ENCODE measurements around the gene SCLT1. TPM values are rescaled to one million over a fixed set of nuclear protein-coding genes. Genes with fewer than 3 reads are reported as not detected.
"Not testable (repeated sequence)": the region's sequence is repeated elsewhere in the genome, so short reads cannot be mapped to it uniquely, and the experiment has no call there.

Gene SCLT1
- total RNA-seq, 2 donors from 2014 or later, result 9.9 to 13.8 TPM

DNA sequence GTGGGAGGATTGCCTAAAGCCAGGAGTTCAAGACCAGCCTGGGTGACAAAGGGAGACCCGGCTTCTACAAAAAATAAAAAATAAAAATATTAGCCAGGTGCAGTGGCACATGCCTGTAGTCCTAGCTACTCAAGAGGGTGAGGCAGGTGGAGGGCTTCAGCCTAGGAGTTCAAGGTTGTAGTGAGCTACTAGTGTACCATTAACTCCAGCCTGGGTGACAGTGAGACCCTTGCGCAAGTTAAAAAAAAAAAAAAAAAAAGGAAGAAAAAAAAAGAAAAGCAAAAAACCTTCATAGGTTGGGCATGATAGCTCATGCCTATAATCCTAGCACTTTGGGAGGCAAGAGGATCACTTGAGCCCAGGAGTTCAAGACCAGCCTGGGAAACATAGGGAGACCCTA is 5.8 kb downstream of the SCLT1 start:
- H3K4me3 ChIP-seq, result no peak overlapping the region
- no peaks in the 10 kb centered on the region for H3K27me3 ChIP-seq
- DNase-seq, result no peak
- no peak for TF ChIP-seq POLR2A (IDR thresholded peaks at IDR 0.05)
- TF ChIP-seq, protein P1, sequence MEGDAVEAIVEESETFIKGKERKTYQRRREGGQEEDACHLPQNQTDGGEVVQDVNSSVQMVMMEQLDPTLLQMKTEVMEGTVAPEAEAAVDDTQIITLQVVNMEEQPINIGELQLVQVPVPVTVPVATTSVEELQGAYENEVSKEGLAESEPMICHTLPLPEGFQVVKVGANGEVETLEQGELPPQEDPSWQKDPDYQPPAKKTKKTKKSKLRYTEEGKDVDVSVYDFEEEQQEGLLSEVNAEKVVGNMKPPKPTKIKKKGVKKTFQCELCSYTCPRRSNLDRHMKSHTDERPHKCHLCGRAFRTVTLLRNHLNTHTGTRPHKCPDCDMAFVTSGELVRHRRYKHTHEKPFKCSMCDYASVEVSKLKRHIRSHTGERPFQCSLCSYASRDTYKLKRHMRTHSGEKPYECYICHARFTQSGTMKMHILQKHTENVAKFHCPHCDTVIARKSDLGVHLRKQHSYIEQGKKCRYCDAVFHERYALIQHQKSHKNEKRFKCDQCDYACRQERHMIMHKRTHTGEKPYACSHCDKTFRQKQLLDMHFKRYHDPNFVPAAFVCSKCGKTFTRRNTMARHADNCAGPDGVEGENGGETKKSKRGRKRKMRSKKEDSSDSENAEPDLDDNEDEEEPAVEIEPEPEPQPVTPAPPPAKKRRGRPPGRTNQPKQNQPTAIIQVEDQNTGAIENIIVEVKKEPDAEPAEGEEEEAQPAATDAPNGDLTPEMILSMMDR (IDR thresholded peaks at IDR 0.05), result no peak
- intact Hi-C loops (cut with DNase I), result no loop called here
- peaks cover 15% of the 10 kb centered on the region for H3K4me1 ChIP-seq
- no peak overlapping the region for H3K27ac ChIP-seq
- H3K9me3 ChIP-seq, result peaks cover 0 to 8% (median 0%) of the 10 kb centered on the region in 3 donors
- 88 to 95% methylated on average over 2 of the region's 2 CpGs for WGBS, 2 donors
- H3K36me3 ChIP-seq (replicated peaks in 1 of 2; ENCODE audit: insufficient read depth in 1 of 2, low read depth in 2 of 2), result no peaks in the 10 kb centered on the region
- no peak for ATAC-seq

DNA sequence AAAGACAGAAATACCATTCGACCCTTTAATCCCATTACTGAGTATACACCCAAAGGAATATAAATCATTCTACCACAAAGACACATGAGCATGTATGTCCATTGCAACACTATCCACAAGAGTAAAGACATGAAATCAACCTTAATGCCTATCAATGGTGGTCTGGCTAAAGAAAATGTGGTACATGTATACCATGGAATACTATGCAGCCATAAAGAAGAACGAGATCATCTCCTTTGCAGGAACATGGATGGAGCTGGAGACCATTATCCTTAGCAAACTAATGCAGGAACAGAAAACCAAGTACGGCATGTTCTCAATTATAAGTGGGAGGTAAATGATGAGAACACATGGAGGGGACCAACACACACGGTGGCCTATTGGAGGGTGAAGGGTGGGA is 7.9 kb downstream of the SCLT1 start:
- peaks cover 0 to 6% of the 10 kb centered on the region in 2 donors for H3K36me3 ChIP-seq (replicated peaks in 1 of 2; ENCODE audit: insufficient read depth in 1 of 2, low read depth in 2 of 2)
- H3K4me3 ChIP-seq, result no peak overlapping the region
- H3K27me3 ChIP-seq, result no peaks in the 10 kb centered on the region
- WGBS, 2 donors, result 96 to 97% methylated on average over 4 of the region's 4 CpGs
- no peak for TF ChIP-seq POLR2A (IDR thresholded peaks at IDR 0.05)
- TF ChIP-seq, protein P1 (IDR thresholded peaks at IDR 0.05), result no peak
- no peak for DNase-seq
- peaks cover 0 to 8% (median 0%) of the 10 kb centered on the region in 3 donors for H3K9me3 ChIP-seq
- H3K27ac ChIP-seq, result no peak overlapping the region
- intact Hi-C loops (cut with DNase I), result no loop called here
- ATAC-seq, result no peak
- H3K4me1 ChIP-seq, result no peaks in the 10 kb centered on the region

DNA sequence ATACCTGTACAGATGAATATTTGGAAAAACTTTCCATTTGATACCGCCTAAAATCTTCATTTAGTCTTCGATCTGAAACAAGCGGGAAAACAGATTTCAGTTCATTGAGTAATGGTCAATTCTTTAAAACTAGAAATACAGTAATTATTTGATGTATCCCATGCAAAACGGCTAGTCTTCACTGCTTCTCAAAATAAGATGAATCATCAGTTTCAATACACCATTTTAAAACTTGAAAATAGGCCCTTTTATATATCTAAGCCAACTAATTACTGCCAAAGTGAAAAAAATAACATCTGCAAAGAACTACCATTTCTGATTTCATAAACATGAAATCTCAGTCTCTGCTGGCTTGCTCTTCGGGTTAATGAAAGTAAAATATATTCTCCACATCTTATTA is 11.0 kb downstream of the SCLT1 start:
- Histone ChIP-seq H3K27me3 (no peaks in the 10 kb centered on the region), H3K9me3 (peaks cover 0 to 8% (median 0%) of the 10 kb centered on the region in 3 donors), H3K27ac (no peak overlapping the region), H3K4me1 (no peaks in the 10 kb centered on the region), H3K4me3 (no peak overlapping the region), H3K36me3 (replicated peaks in 1 of 2; ENCODE audit: insufficient read depth in 1 of 2, low read depth in 2 of 2) (peaks cover 0 to 7% of the 10 kb centered on the region in 2 donors)
- TF ChIP-seq, protein P1 (IDR thresholded peaks at IDR 0.05), result no peak
- no peak for TF ChIP-seq POLR2A (IDR thresholded peaks at IDR 0.05)
- no peak for ATAC-seq
- no peak for DNase-seq
- WGBS, 2 donors, result 91 to 96% methylated on average over 5 of the region's 5 CpGs
- intact Hi-C loops (cut with DNase I), result no loop called here

- H3K27ac ChIP-seq, result no peak overlapping the region
- H3K36me3 ChIP-seq (replicated peaks in 1 of 2; ENCODE audit: insufficient read depth in 1 of 2, low read depth in 2 of 2), result peaks cover 0 to 7% of the 10 kb centered on the region in 2 donors
- no peak for ATAC-seq
- intact Hi-C loops (cut with DNase I), result no loop called here
- no peak for TF ChIP-seq POLR2A (IDR thresholded peaks at IDR 0.05)
- TF ChIP-seq, protein P1 (IDR thresholded peaks at IDR 0.05), result no peak
- H3K9me3 ChIP-seq, result peaks cover 0 to 2% (median 0%) of the 10 kb centered on the region in 3 donors
- no peak overlapping the region for H3K4me3 ChIP-seq
- H3K4me1 ChIP-seq, result no peaks in the 10 kb centered on the region
- H3K27me3 ChIP-seq, result no peaks in the 10 kb centered on the region
- DNase-seq, result no peak
Observed at GRCh38 chr4:129080129-129080528, 13.2 kb downstream of the SCLT1 start.

GRCh38 chr4:129077326-129077725 is 16.0 kb downstream of the SCLT1 start:
- H3K27me3 ChIP-seq, result no peaks in the 10 kb centered on the region
- ATAC-seq (no peak), DNase-seq (no peak)
- TF ChIP-seq, protein P1 (IDR thresholded peaks at IDR 0.05), result no peak
- H3K4me1 ChIP-seq, result no peaks in the 10 kb centered on the region
- H3K27ac ChIP-seq, result no peak overlapping the region
- H3K4me3 ChIP-seq, result no peak overlapping the region
- peaks cover 0 to 7% of the 10 kb centered on the region in 2 donors for H3K36me3 ChIP-seq (replicated peaks in 1 of 2; ENCODE audit: insufficient read depth in 1 of 2, low read depth in 2 of 2)
- intact Hi-C loops (cut with DNase I), result no loop called here
- H3K9me3 ChIP-seq, result no peaks in the 10 kb centered on the region

DNA sequence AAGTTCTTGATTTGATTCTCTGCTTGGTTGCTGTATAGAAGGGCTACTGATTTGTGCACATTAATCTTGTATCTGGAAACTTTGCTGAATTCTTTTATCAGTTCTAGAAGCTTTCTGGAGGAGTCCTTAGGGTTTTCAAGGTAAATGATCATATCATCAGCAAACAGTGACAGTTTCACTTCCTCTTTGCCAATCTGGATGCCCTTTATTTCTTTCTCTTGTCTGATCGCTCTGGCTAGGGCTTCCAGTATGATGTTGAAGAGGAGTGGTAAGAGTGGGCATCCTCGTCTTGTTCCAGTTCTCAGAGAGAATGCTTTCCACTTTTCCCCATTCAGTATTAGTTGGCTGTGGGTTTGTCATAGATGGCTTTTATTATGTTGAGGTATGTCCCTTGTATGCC is 23.8 kb downstream of the SCLT1 start:
- intact Hi-C loops (cut with DNase I), result not testable (repeated sequence)

More for the DNA sequence above, 23.8 kb downstream of the SCLT1 start:
- ATAC-seq; H3K36me3 ChIP-seq (replicated peaks in 1 of 2; ENCODE audit: insufficient read depth in 1 of 2, low read depth in 2 of 2); H3K4me3 ChIP-seq; H3K4me1 ChIP-seq; H3K27ac ChIP-seq; H3K9me3 ChIP-seq; DNase-seq; H3K27me3 ChIP-seq: not testable (repeated sequence)
- WGBS, 2 donors, result 91 to 97% methylated on average over 2 of the region's 2 CpGs

Data from body of pancreas (tissue), 4 donors.